Naive B cell (primary cell): ENCODE results near the gene RPS17. TPM values are rescaled to one million over a fixed set of nuclear protein-coding genes. Genes with fewer than 3 reads are reported as not detected.
A peak's percentile ranks its signal among the peaks of the same experiment; 100 is the strongest.
"Not testable (repeated sequence)": the region's sequence is repeated elsewhere in the genome, so short reads cannot be mapped to it uniquely, and the experiment has no call there.

ENCODE experiments used
- ATAC-seq, 2 donors: fragments of 150-1000 bp; cut with Tn5 transposase; 2 replicates each; pipeline ENCODE4 v1.10.0; 2021; ENCODE audit warnings: low read depth in 2 of 2, mild to moderate bottlenecking in 2 of 2, moderate library complexity in 2 of 2
- DNase-seq: peaks from one replicate; pipeline ENCODE4 v3.0.0; 2022
- H3K27ac Mint-ChIP-seq, 6 donors: one replicate each; pipeline ENCODE4 v1.8.0; 2020 to 2022; ENCODE audit warnings: mild to moderate bottlenecking in 6 of 6, mixed read lengths in 6 of 6, moderate library complexity in 5 of 6, inconsistent platforms in 2 of 6
- H3K27me3 Mint-ChIP-seq, 3 donors: one replicate each; pipeline ENCODE4 v1.8.0; 2021 to 2022; ENCODE audit warnings: mixed read lengths in 3 of 3, mild to moderate bottlenecking in 1 of 3
- H3K36me3 Mint-ChIP-seq, 2 donors: one replicate each; pipeline ENCODE4 v1.8.0; 2020 to 2022; ENCODE audit warnings: mixed read lengths in 2 of 2, inconsistent platforms in 1 of 2, mild to moderate bottlenecking in 1 of 2
- H3K4me1 Mint-ChIP-seq, 3 donors: one replicate each; pipeline ENCODE4 v1.8.0; 2020 to 2022; ENCODE audit warnings: mixed read lengths in 3 of 3, inconsistent platforms in 1 of 3, mild to moderate bottlenecking in 1 of 3, moderate library complexity in 1 of 3
- H3K4me3 Mint-ChIP-seq, 8 donors: one replicate each; pipeline ENCODE4 v1.8.0; 2020 to 2022; ENCODE audit warnings: mild to moderate bottlenecking in 8 of 8, mixed read lengths in 8 of 8, moderate library complexity in 8 of 8, inconsistent platforms in 2 of 8
- H3K9me3 Mint-ChIP-seq, 7 donors: one replicate each; pipeline ENCODE4 v1.8.0; 2020 to 2022; ENCODE audit warnings: mixed read lengths in 7 of 7, mild to moderate bottlenecking in 5 of 7, inconsistent platforms in 2 of 7, moderate library complexity in 1 of 7
- polyA plus RNA-seq, 6 donors: library from polyadenylated mRNA; unstranded; fragments of 300-500 nt; fragmentation: Illumina TruSeq; gene quantifications; one replicate each; pipeline ENCODE4 v1.2.3, GENCODE V29; 2021; ENCODE audit warnings: low read depth in 6 of 6

Gene RPS17
- polyA plus RNA-seq, 6 donors from 2014 or later, result 1,169 to 1,691 (median 1,534) TPM

GRCh38 chr15:82540984-82541431 lies 751 bp upstream of the RPS17 start:
- ATAC-seq (no peak), DNase-seq (no peak)
- Mint-ChIP-seq H3K4me3 (peak overlapping the region; percentile 95 to 99 (median 98)), H3K27me3 (peaks cover under 1 to 12% (median 4%) of the 10 kb centered on the region in 3 donors), H3K27ac (peak overlapping the region; percentile 75 to 99 (median 96)), H3K9me3 (no peaks in the 10 kb centered on the region), H3K36me3 (peaks cover 13 to 29% of the 10 kb centered on the region in 2 donors), H3K4me1 (peaks cover 29 to 38% (median 34%) of the 10 kb centered on the region in 3 donors)

- H3K4me1 Mint-ChIP-seq, result peaks cover 29 to 38% (median 34%) of the 10 kb centered on the region in 3 donors
These were observed 584 bp downstream of the RPS17 start for GRCh38 chr15:82539691-82540054.

GRCh38 chr15:82538961-82539690 lies 1.1 kb downstream of the RPS17 start:
- H3K27me3 Mint-ChIP-seq, result no peaks in the 10 kb centered on the region
- peaks cover 29 to 38% (median 34%) of the 10 kb centered on the region in 3 donors for H3K4me1 Mint-ChIP-seq
- peaks cover 25 to 36% of the 10 kb centered on the region in 2 donors for H3K36me3 Mint-ChIP-seq
- H3K4me3 Mint-ChIP-seq, result peak overlapping the region; percentile 95 to 99 (median 98)
- DNase-seq (no peak), ATAC-seq (no peak)
- H3K27ac Mint-ChIP-seq, result peak overlapping the region in 5 of 6 donors; percentile 90 to 98 (median 93)
- peaks cover 0 to 2% (median 0%) of the 10 kb centered on the region in 7 donors for H3K9me3 Mint-ChIP-seq

More at GRCh38 chr15:82539691-82540054, 584 bp downstream of the RPS17 start:
- ATAC-seq (peak; percentile 6 to 8), DNase-seq (no peak)
- peak overlapping the region; percentile 95 to 99 (median 98) for H3K4me3 Mint-ChIP-seq
- H3K36me3 Mint-ChIP-seq, result peaks cover 19 to 30% of the 10 kb centered on the region in 2 donors
- H3K27me3 Mint-ChIP-seq, result peaks cover 0 to 4% (median 0%) of the 10 kb centered on the region in 3 donors
- H3K27ac Mint-ChIP-seq, result peak overlapping the region; percentile 84 to 98 (median 93)
- no peaks in the 10 kb centered on the region for H3K9me3 Mint-ChIP-seq

- Mint-ChIP-seq H3K27ac (peak overlapping the region in 2 of 6 donors; percentile 57 to 93), H3K36me3 (peaks cover 29 to 41% of the 10 kb centered on the region in 2 donors), H3K4me3 (peak overlapping the region in 3 of 8 donors; percentile 16 to 98 (median 60)), H3K9me3 (peaks cover 0 to 2% (median 0%) of the 10 kb centered on the region in 7 donors), H3K4me1 (peaks cover 29 to 38% (median 34%) of the 10 kb centered on the region in 3 donors), H3K27me3 (no peaks in the 10 kb centered on the region)
- ATAC-seq, result no peak
- DNase-seq, result no peak
These were observed 2.8 kb downstream of the RPS17 start for GRCh38 chr15:82537351-82537908.

- Mint-ChIP-seq H3K9me3 (peaks cover 0 to 2% (median 0%) of the 10 kb centered on the region in 7 donors), H3K4me1 (peaks cover 29 to 38% (median 34%) of the 10 kb centered on the region in 3 donors), H3K27me3 (no peaks in the 10 kb centered on the region), H3K4me3 (peak overlapping the region in 1 of 8 donors; percentile 54), H3K36me3 (peaks cover 29 to 41% of the 10 kb centered on the region in 2 donors), H3K27ac (peak overlapping the region in 4 of 6 donors; percentile 2 to 93 (median 53))
- ATAC-seq (no peak), DNase-seq (no peak)
These were observed 3.6 kb downstream of the RPS17 start for GRCh38 chr15:82536409-82537350.

- peak overlapping the region in 3 of 6 donors; percentile 19 to 79 (median 38) for H3K27ac Mint-ChIP-seq
- DNase-seq (no peak), ATAC-seq (no peak)
- peaks cover 0 to 2% (median 0%) of the 10 kb centered on the region in 7 donors for H3K9me3 Mint-ChIP-seq
- H3K36me3 Mint-ChIP-seq, result peaks cover 29 to 41% of the 10 kb centered on the region in 2 donors
- no peaks in the 10 kb centered on the region for H3K27me3 Mint-ChIP-seq
- peaks cover 29 to 39% (median 37%) of the 10 kb centered on the region in 3 donors for H3K4me1 Mint-ChIP-seq
- peak overlapping the region in 2 of 8 donors; percentile 3 to 54 for H3K4me3 Mint-ChIP-seq
These were observed 4.5 kb downstream of the RPS17 start for GRCh38 chr15:82535566-82536408.

GRCh38 chr15:82535151-82535550 lies 5.1 kb downstream of the RPS17 start:
- not testable (repeated sequence) for H3K9me3 Mint-ChIP-seq, DNase-seq, ATAC-seq, H3K27me3 Mint-ChIP-seq
- Mint-ChIP-seq H3K36me3 (peaks cover 29 to 41% of the 10 kb centered on the region in 2 donors), H3K4me3 (peak overlapping the region in 1 of 8 donors; percentile 34), H3K27ac (peak overlapping the region in 1 of 6 donors; percentile 38), H3K4me1 (peaks cover 34 to 40% (median 40%) of the 10 kb centered on the region in 3 donors)

GRCh38 chr15:82534457-82534861 lies 5.8 kb downstream of the RPS17 start:
- not testable (repeated sequence) for H3K27ac Mint-ChIP-seq
- peaks cover 29 to 41% of the 10 kb centered on the region in 2 donors for H3K36me3 Mint-ChIP-seq

GRCh38 chr15:82533801-82534200 lies 6.5 kb downstream of the RPS17 start:
- peaks cover 29 to 35% of the 10 kb centered on the region in 2 donors for H3K36me3 Mint-ChIP-seq
- H3K9me3 Mint-ChIP-seq, result peaks cover 0 to 2% (median 0%) of the 10 kb centered on the region in 7 donors
- H3K27ac Mint-ChIP-seq, result peak overlapping the region in 3 of 6 donors; percentile 3 to 96 (median 22)
- DNase-seq (no peak), ATAC-seq (no peak)
- no peaks in the 10 kb centered on the region for H3K27me3 Mint-ChIP-seq
- H3K4me3 Mint-ChIP-seq, result peak overlapping the region in 1 of 8 donors; percentile 64
- H3K4me1 Mint-ChIP-seq, result peaks cover 29 to 30% (median 29%) of the 10 kb centered on the region in 3 donors

More at GRCh38 chr15:82534457-82534861, 5.8 kb downstream of the RPS17 start:
- ATAC-seq, H3K9me3 Mint-ChIP-seq, H3K4me3 Mint-ChIP-seq, DNase-seq, H3K27me3 Mint-ChIP-seq: not testable (repeated sequence)
- H3K4me1 Mint-ChIP-seq, result peaks cover 35 to 36% (median 35%) of the 10 kb centered on the region in 3 donors

GRCh38 chr15:82532991-82533481 lies 7.2 kb downstream of the RPS17 start:
- peaks cover 0 to 2% (median 0%) of the 10 kb centered on the region in 7 donors for H3K9me3 Mint-ChIP-seq
- no peak overlapping the region for H3K4me3 Mint-ChIP-seq
- ATAC-seq, result no peak
- H3K4me1 Mint-ChIP-seq, result peaks cover 24 to 28% (median 24%) of the 10 kb centered on the region in 3 donors
- H3K27ac Mint-ChIP-seq, result no peak overlapping the region
- peaks cover 29 to 32% of the 10 kb centered on the region in 2 donors for H3K36me3 Mint-ChIP-seq
- H3K27me3 Mint-ChIP-seq, result no peaks in the 10 kb centered on the region
- no peak for DNase-seq

- H3K27ac Mint-ChIP-seq, result peak overlapping the region in 1 of 6 donors; percentile 50
- H3K36me3 Mint-ChIP-seq, result peaks cover 27 to 29% of the 10 kb centered on the region in 2 donors
- H3K4me1 Mint-ChIP-seq, result peaks cover 19 to 24% (median 20%) of the 10 kb centered on the region in 3 donors
- H3K27me3 Mint-ChIP-seq, result no peaks in the 10 kb centered on the region
- DNase-seq (no peak), ATAC-seq (no peak)
- H3K4me3 Mint-ChIP-seq, result no peak overlapping the region
- H3K9me3 Mint-ChIP-seq, result peaks cover 0 to 2% (median 0%) of the 10 kb centered on the region in 7 donors
These were observed 7.8 kb downstream of the RPS17 start for GRCh38 chr15:82532383-82532990.
